Hepatocyte (in vitro differentiated cells): ENCODE data around the gene MAB21L3. TPM values are rescaled to one million over a fixed set of nuclear protein-coding genes. Genes with fewer than 3 reads are reported as not detected.

Experiments used
- DNase-seq: peaks from one replicate; pipeline ENCODE4 v3.0.0-alpha.2; 2016; ENCODE audit warnings: low spot score
- H2AFZ ChIP-seq: fragments of 200-600 bp; sonication (generic); 2 replicates; pipeline ENCODE4 v1.6.0; 2016; ENCODE audit warnings: antibody characterized with exemption, mild to moderate bottlenecking
- H3K27ac ChIP-seq: fragments of 200-600 bp; sonication (generic); 2 replicates; pipeline ENCODE4 v1.5.1; 2016; ENCODE audit warnings: mild to moderate bottlenecking
- H3K27me3 ChIP-seq: fragments of 200-600 bp; sonication (generic); 2 replicates; pipeline ENCODE4 v1.6.1; 2016
- H3K36me3 ChIP-seq: fragments of 200-600 bp; sonication (generic); replicated peaks from 2 replicates; pipeline ENCODE4 v1.5.1; 2016; ENCODE audit warnings: low read depth; ENCODE audit not compliant: insufficient read depth
- H3K4me1 ChIP-seq: fragments of 200-600 bp; sonication (generic); 2 replicates; pipeline ENCODE4 v1.5.1; 2016; ENCODE audit warnings: mild to moderate bottlenecking, moderate library complexity; ENCODE audit not compliant: insufficient read depth
- H3K4me2 ChIP-seq: fragments of 200-600 bp; sonication (generic); 2 replicates; pipeline ENCODE4 v1.6.0; 2016
- H3K4me3 ChIP-seq: fragments of 200-600 bp; sonication (generic); 2 replicates; pipeline ENCODE4 v1.5.1; 2016; ENCODE audit warnings: mild to moderate bottlenecking
- H3K79me2 ChIP-seq: fragments of 200-600 bp; sonication (generic); 2 replicates; pipeline ENCODE4 v1.6.0; 2017; ENCODE audit warnings: mild to moderate bottlenecking
- H3K9me2 ChIP-seq: fragments of 200-600 bp; sonication (generic); replicated peaks from 2 replicates; pipeline ENCODE4 v1.6.0; 2017; ENCODE audit warnings: mild to moderate bottlenecking; ENCODE audit not compliant: insufficient read depth
- H3K9me3 ChIP-seq: fragments of 200-600 bp; sonication (generic); 2 replicates; pipeline ENCODE4 v1.5.1; 2016; ENCODE audit warnings: low read depth, mild to moderate bottlenecking
- H4K20me1 ChIP-seq: fragments of 200-600 bp; sonication (generic); 2 replicates; pipeline ENCODE4 v1.6.0; 2016; ENCODE audit warnings: mild to moderate bottlenecking; ENCODE audit not compliant: insufficient read depth, poor library complexity, severe bottlenecking
- CTCF ChIP-seq: fragments of 200-600 bp; sonication (generic); IDR thresholded peaks from 2 replicates; pipeline ENCODE4 v1.5.1; 2016; ENCODE audit warnings: antibody characterized with exemption, mild to moderate bottlenecking; ENCODE audit not compliant: poor library complexity
- EZH2 ChIP-seq: fragments of 200-600 bp; sonication (generic); IDR thresholded peaks from 2 replicates; pipeline ENCODE4 v1.6.1; 2016; ENCODE audit warnings: antibody characterized with exemption, mild to moderate bottlenecking, borderline replicate concordance
- EZH2phosphoT487 ChIP-seq: fragments of 200-600 bp; sonication (generic); IDR thresholded peaks from one replicate; pipeline ENCODE4 v1.6.1; 2018; ENCODE audit warnings: antibody characterized with exemption, mild to moderate bottlenecking, low read depth, moderate library complexity; ENCODE audit not compliant: unreplicated experiment, severe bottlenecking
- WGBS: methylation state at CpG from one replicate; pipeline ENCODE4 v1.1.6; 2016; ENCODE audit warnings: low lambda C conversion rate; ENCODE audit errors: missing lambda C conversion rate; 5-methylcytosine and 5-hydroxymethylcytosine counted together
- polyA plus RNA-seq: library from polyadenylated mRNA; unstranded; fragments of >200 nt; fragmentation: Nextera tagmentation; extraction: Ambion mirVana; gene quantifications from 2 replicates; pipeline ENCODE4 v1.2.1, GENCODE V29; 2016
- total RNA-seq: library from RNA; depleted of rRNA; stranded (reverse); fragments of >200 nt; gene quantifications from 2 replicates; pipeline ENCODE4 v1.2.3, GENCODE V29; 2014

MAB21L3 gene
- total and polyA plus RNA-seq, 2 experiments from 2014 or later, result 0.47 to 0.74 TPM

- Histone ChIP-seq H3K4me2 (no peak overlapping the region), H3K27me3 (no peaks in the 10 kb centered on the region), H3K9me2 (no peaks in the 10 kb centered on the region), H3K27ac (no peak overlapping the region), H3K9me3 (no peaks in the 10 kb centered on the region), H4K20me1 (no peaks in the 10 kb centered on the region), H2AFZ (no peak overlapping the region), H3K79me2 (no peaks in the 10 kb centered on the region), H3K36me3 (no peaks in the 10 kb centered on the region), H3K4me3 (no peak overlapping the region), H3K4me1 (peaks cover 18% of the 10 kb centered on the region)
- no peak for DNase-seq
- TF ChIP-seq EZH2phosphoT487 (no peak), EZH2 (no peak), CTCF (no peak)
- WGBS, result 54% methylated on average over 4 of the region's 4 CpGs
Observed at GRCh38 chr1:116126281-116126680, 15.1 kb downstream of the MAB21L3 start.

- H3K4me1 ChIP-seq, result peaks cover 18% of the 10 kb centered on the region
- TF ChIP-seq EZH2, result no peak
- TF ChIP-seq CTCF, result no peak
- no peak for TF ChIP-seq EZH2phosphoT487
- no peaks in the 10 kb centered on the region for H3K36me3 ChIP-seq
- no peak overlapping the region for H2AFZ ChIP-seq
- no peaks in the 10 kb centered on the region for H4K20me1 ChIP-seq
- DNase-seq, result no peak
- no peaks in the 10 kb centered on the region for H3K9me2 ChIP-seq
- no peaks in the 10 kb centered on the region for H3K27me3 ChIP-seq
- H3K9me3 ChIP-seq, result no peaks in the 10 kb centered on the region
- H3K27ac ChIP-seq, result no peak overlapping the region
- no peaks in the 10 kb centered on the region for H3K79me2 ChIP-seq
- WGBS, result 77% methylated on average over 13 of the region's 13 CpGs
- H3K4me3 ChIP-seq, result no peak overlapping the region
- H3K4me2 ChIP-seq, result no peak overlapping the region
Observed at GRCh38 chr1:116127123-116127847, 16.1 kb downstream of the MAB21L3 start.

- peaks cover 14% of the 10 kb centered on the region for H3K4me1 ChIP-seq
- no peaks in the 10 kb centered on the region for H3K36me3 ChIP-seq
- no peak overlapping the region for H3K27ac ChIP-seq
- H3K79me2 ChIP-seq, result no peaks in the 10 kb centered on the region
- H3K4me2 ChIP-seq, result no peak overlapping the region
- no peak overlapping the region for H3K4me3 ChIP-seq
- no peaks in the 10 kb centered on the region for H3K27me3 ChIP-seq
- no peaks in the 10 kb centered on the region for H4K20me1 ChIP-seq
- 96% methylated on average over 7 of the region's 7 CpGs for WGBS
- TF ChIP-seq EZH2phosphoT487 (no peak), EZH2 (no peak), CTCF (no peak)
- no peak for DNase-seq
- no peaks in the 10 kb centered on the region for H3K9me3 ChIP-seq
- H3K9me2 ChIP-seq, result no peaks in the 10 kb centered on the region
- H2AFZ ChIP-seq, result no peak overlapping the region
Observed at GRCh38 chr1:116127848-116128540, 16.8 kb downstream of the MAB21L3 start.
